Activated T-cell treated with anti-CD3 and anti-CD28 coated beads, Interleukin-2, amount 50 U/mL, for 4 hours (primary cell): ENCODE results near the gene UNC5C. TPM values are rescaled to one million over a fixed set of nuclear protein-coding genes. Genes with fewer than 3 reads are reported as not detected.

Experiments
- ATAC-seq, 2 donors: fragments of 200-7000 bp; cut with Tn5 transposase; one replicate each; pipeline ENCODE4 v1.10.0; 2021
- DNase-seq: peaks from one replicate; pipeline ENCODE4 v3.0.0-alpha.2; 2020
- H3K27me3 Mint-ChIP-seq: one replicate; pipeline ENCODE4 v1.8.0; 2021; ENCODE audit warnings: low read depth, mixed read lengths
- H3K36me3 Mint-ChIP-seq: one replicate; pipeline ENCODE4 v1.8.0; 2022; ENCODE audit warnings: mixed read lengths; ENCODE audit not compliant: insufficient read depth
- H3K4me1 Mint-ChIP-seq: one replicate; pipeline ENCODE4 v1.8.0; 2021; ENCODE audit warnings: low read depth, mixed read lengths
- H3K4me3 Mint-ChIP-seq: one replicate; pipeline ENCODE4 v1.8.0; 2021; ENCODE audit warnings: mild to moderate bottlenecking, moderate library complexity, mixed read lengths
- H3K9me3 Mint-ChIP-seq: one replicate; pipeline ENCODE4 v1.8.0; 2021; ENCODE audit warnings: mixed read lengths
- total RNA-seq, 3 donors: library from RNA; stranded (reverse); gene quantifications; one replicate each; pipeline ENCODE4 v1.2.1, GENCODE V29; 2021

Gene UNC5C
- total RNA-seq, 3 donors from 2014 or later: 0.08 TPM; not detected in 2

DNA sequence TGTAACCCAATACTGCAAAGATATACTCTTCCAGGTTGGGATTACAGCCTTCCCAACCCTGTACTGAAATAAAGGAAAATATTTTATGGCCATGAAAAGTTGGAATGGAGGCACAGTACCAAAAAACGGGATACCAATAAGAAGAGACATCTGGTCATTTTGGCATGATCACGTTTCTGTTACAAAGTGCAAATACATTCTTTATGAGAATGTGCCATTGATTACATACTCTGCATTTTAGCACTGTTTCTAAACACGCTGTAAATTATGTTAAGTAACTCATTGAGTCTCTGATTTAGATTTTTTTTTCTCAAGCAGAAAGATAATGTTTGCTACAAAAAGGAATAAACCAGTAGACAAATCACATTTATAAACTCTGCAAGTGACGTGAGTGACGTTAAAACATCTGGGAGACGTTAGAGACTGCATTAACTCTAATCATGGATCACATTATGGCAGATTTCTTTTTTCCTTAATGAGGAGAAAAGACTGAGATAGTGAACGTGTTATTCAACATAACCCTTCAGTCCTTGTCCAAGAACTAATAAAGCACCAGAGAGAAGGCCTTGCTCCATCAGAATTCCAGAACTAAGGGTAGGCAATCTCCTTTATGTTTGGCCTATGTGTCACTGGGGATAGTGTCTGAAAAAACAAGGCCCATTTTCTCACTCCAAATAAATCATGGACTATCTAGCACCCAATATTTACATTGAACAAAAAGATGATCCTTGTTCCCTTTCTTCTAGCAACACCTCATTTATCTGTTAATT, 31.0 kb downstream of the UNC5C start:
- Mint-ChIP-seq H3K36me3 (no peaks in the 10 kb centered on the region), H3K4me1 (no peaks in the 10 kb centered on the region)

DNA sequence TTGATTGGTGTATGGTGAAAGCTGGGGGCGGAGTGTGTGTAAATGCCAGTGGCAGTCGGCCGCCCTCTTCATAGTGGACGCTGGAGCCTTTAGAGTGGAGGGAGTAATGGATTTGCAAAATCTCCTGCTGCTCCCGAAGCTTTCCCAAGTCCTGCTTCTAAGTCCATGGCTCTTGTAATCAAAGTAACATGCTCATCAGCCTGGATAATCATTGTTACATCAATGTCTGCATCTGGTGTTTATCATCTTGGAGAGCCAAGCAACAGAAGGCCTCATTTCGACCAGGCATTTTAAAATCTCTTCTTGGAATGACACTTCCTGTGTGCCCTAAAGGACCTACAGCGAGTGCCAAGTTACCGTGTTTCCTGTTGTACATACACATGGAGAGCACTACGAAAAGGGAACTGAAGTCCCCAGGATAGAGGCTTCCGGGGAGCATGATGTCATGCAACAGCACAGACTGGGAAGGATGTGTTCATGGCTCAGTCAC, 32.2 kb downstream of the UNC5C start:
- Mint-ChIP-seq H3K9me3 (no peaks in the 10 kb centered on the region), H3K4me3 (no peak overlapping the region), H3K4me1 (no peaks in the 10 kb centered on the region), H3K36me3 (no peaks in the 10 kb centered on the region), H3K27me3 (no peaks in the 10 kb centered on the region)
- DNase-seq: no peak
- ATAC-seq: no peak

More for the DNA sequence above, 31.0 kb downstream of the UNC5C start:
- Mint-ChIP-seq H3K9me3 (no peaks in the 10 kb centered on the region), H3K4me3 (no peak overlapping the region), H3K27me3 (no peaks in the 10 kb centered on the region)
- DNase-seq (no peak), ATAC-seq (no peak)

DNA sequence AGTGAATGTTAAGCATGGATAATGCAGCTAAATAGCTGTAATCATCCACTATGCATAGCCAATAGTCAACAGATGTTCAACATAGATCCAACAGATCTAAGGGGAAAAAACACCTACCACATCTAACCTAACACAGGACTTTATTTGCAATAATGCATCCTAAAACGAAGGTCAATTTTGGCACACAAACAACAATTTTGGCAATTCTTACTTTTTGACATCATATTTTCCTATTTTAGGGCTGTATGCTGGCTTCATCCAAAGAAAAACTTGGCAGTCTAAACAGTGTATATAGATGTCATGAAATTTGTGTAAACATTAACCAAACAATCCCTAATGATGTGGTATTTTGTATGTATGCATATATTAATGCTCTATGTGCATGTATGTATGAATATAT, 33.2 kb downstream of the UNC5C start:
- H3K27me3 Mint-ChIP-seq: no peaks in the 10 kb centered on the region
- ATAC-seq: no peak
- no peaks in the 10 kb centered on the region for H3K4me1 Mint-ChIP-seq
- no peaks in the 10 kb centered on the region for H3K36me3 Mint-ChIP-seq
- no peak overlapping the region for H3K4me3 Mint-ChIP-seq
- H3K9me3 Mint-ChIP-seq: no peaks in the 10 kb centered on the region
- no peak for DNase-seq

GRCh38 chr4:95513022-95513421, 35.8 kb downstream of the UNC5C start:
- no peaks in the 10 kb centered on the region for H3K36me3 Mint-ChIP-seq
- H3K4me1 Mint-ChIP-seq: no peaks in the 10 kb centered on the region
- DNase-seq: no peak
- H3K27me3 Mint-ChIP-seq: no peaks in the 10 kb centered on the region
- H3K4me3 Mint-ChIP-seq: no peak overlapping the region
- no peaks in the 10 kb centered on the region for H3K9me3 Mint-ChIP-seq
- ATAC-seq: no peak

GRCh38 chr4:95511477-95511876, 37.3 kb downstream of the UNC5C start:
- DNase-seq: no peak
- no peaks in the 10 kb centered on the region for H3K36me3 Mint-ChIP-seq
- H3K27me3 Mint-ChIP-seq: peaks cover 2% of the 10 kb centered on the region
- H3K9me3 Mint-ChIP-seq: no peaks in the 10 kb centered on the region
- no peak for ATAC-seq
- H3K4me3 Mint-ChIP-seq: no peak overlapping the region
- H3K4me1 Mint-ChIP-seq: no peaks in the 10 kb centered on the region

GRCh38 chr4:95510877-95511276, 37.9 kb downstream of the UNC5C start:
- DNase-seq (no peak), ATAC-seq (no peak)
- peaks cover 2% of the 10 kb centered on the region for H3K27me3 Mint-ChIP-seq
- H3K36me3 Mint-ChIP-seq: no peaks in the 10 kb centered on the region
- no peaks in the 10 kb centered on the region for H3K4me1 Mint-ChIP-seq
- H3K9me3 Mint-ChIP-seq: no peaks in the 10 kb centered on the region
- H3K4me3 Mint-ChIP-seq: no peak overlapping the region

DNA sequence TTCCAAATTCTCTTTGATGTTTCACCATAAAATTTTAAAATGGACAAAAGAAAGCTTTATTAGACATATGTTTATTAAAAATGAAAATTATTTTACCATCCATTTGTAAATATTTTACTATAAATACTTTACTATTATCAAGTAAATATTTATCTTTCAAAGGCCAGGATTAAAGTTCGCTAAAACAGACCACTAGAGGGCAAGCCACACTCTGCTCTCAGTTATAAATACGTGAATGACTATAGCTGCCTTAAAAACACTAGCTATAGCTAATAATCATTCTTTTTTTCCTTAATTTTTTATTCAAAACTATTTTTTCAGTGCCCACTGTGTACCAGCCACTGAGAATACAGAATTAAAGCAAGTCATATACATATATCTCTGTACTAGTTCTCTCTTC, 38.6 kb downstream of the UNC5C start:
- Mint-ChIP-seq H3K4me1 (no peaks in the 10 kb centered on the region), H3K27me3 (peaks cover 2% of the 10 kb centered on the region), H3K4me3 (no peak overlapping the region), H3K36me3 (no peaks in the 10 kb centered on the region), H3K9me3 (no peaks in the 10 kb centered on the region)
- ATAC-seq (no peak), DNase-seq (no peak)

DNA sequence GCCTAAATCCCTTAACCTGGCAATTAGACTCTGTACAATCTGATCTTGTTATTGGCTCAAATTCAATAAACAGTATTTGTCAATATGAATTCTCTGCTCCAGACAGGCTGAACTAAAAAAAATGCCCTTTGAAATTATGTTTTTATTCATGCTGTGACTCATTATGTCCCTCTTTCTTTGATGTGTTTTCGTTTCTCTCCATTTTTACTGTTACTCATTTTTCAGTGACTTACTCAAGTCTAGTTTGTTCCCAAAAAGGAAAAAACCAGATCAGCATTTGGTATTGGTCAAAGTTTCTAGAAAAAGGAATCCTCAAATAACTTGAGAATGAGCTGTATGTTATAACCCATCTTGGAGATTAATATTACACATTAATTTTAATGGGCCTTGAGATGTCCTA, 40.4 kb downstream of the UNC5C start:
- ATAC-seq (peak in 1 of 2 donors; percentile 34), DNase-seq (no peak)
- Mint-ChIP-seq H3K4me1 (no peaks in the 10 kb centered on the region), H3K27me3 (peaks cover 2% of the 10 kb centered on the region), H3K9me3 (no peaks in the 10 kb centered on the region), H3K36me3 (no peaks in the 10 kb centered on the region), H3K4me3 (no peak overlapping the region)

GRCh38 chr4:95507561-95507960, 41.2 kb downstream of the UNC5C start:
- H3K27me3 Mint-ChIP-seq: peaks cover 2% of the 10 kb centered on the region
- no peak overlapping the region for H3K4me3 Mint-ChIP-seq
- H3K4me1 Mint-ChIP-seq: no peaks in the 10 kb centered on the region
- no peaks in the 10 kb centered on the region for H3K36me3 Mint-ChIP-seq
- no peak for ATAC-seq
- DNase-seq: no peak
- H3K9me3 Mint-ChIP-seq: no peaks in the 10 kb centered on the region

- ATAC-seq (no peak), DNase-seq (no peak)
- Mint-ChIP-seq H3K9me3 (no peaks in the 10 kb centered on the region), H3K27me3 (peaks cover 2% of the 10 kb centered on the region), H3K4me3 (no peak overlapping the region), H3K36me3 (no peaks in the 10 kb centered on the region), H3K4me1 (no peaks in the 10 kb centered on the region)
These were observed 41.6 kb downstream of the UNC5C start for GRCh38 chr4:95507147-95507546.

DNA sequence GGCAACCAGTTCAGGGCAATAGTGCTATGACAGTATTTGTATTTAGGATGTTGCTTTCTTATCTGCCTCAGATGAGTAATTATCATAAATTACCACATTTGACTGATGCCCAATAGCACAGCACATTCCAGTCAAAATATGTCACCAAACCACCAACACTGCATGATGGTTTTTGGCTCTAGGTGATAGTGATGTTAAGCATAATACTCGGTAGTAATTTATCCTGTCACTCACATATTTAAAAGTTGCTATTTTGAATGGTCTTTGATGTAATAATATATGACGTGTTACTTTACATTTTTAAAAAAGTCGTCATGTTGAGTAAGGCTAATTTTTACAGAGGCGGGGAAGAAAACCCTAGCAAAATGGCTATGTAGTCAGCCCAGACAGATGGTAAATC, 42.5 kb downstream of the UNC5C start:
- DNase-seq (no peak), ATAC-seq (no peak)
- Mint-ChIP-seq H3K27me3 (peaks cover 2% of the 10 kb centered on the region), H3K4me3 (no peak overlapping the region), H3K36me3 (no peaks in the 10 kb centered on the region), H3K9me3 (no peaks in the 10 kb centered on the region), H3K4me1 (no peaks in the 10 kb centered on the region)

GRCh38 chr4:95505799-95506198, 43.0 kb downstream of the UNC5C start:
- Mint-ChIP-seq H3K36me3 (no peaks in the 10 kb centered on the region), H3K4me1 (no peaks in the 10 kb centered on the region), H3K9me3 (no peaks in the 10 kb centered on the region), H3K27me3 (peaks cover 2% of the 10 kb centered on the region), H3K4me3 (no peak overlapping the region)
- DNase-seq (no peak), ATAC-seq (no peak)

- ATAC-seq: no peak
- Mint-ChIP-seq H3K27me3 (peaks cover 2% of the 10 kb centered on the region), H3K4me3 (no peak overlapping the region), H3K9me3 (no peaks in the 10 kb centered on the region), H3K36me3 (no peaks in the 10 kb centered on the region), H3K4me1 (no peaks in the 10 kb centered on the region)
- no peak for DNase-seq
These were observed 43.6 kb downstream of the UNC5C start for GRCh38 chr4:95505151-95505550.

- Mint-ChIP-seq H3K9me3 (no peaks in the 10 kb centered on the region), H3K27me3 (peaks cover 2% of the 10 kb centered on the region), H3K4me1 (no peaks in the 10 kb centered on the region), H3K36me3 (no peaks in the 10 kb centered on the region), H3K4me3 (no peak overlapping the region)
- no peak for DNase-seq
- no peak for ATAC-seq
These were observed 44.3 kb downstream of the UNC5C start for GRCh38 chr4:95504501-95504900.

- Mint-ChIP-seq H3K4me1 (no peaks in the 10 kb centered on the region), H3K4me3 (no peak overlapping the region), H3K9me3 (no peaks in the 10 kb centered on the region), H3K36me3 (no peaks in the 10 kb centered on the region), H3K27me3 (no peaks in the 10 kb centered on the region)
- ATAC-seq (no peak), DNase-seq (no peak)
These were observed 48.4 kb downstream of the UNC5C start for GRCh38 chr4:95500361-95500760.
